HG03045 (cell line): ENCODE measurements around the gene PDLIM4.

Experiments
- ATAC-seq: cut with Tn5 transposase; IDR thresholded peaks from one replicate; pipeline ENCODE4 v1.9.1; 2021; ENCODE audit warnings: mild to moderate bottlenecking, moderate library complexity; ENCODE audit not compliant: unreplicated experiment

The PDLIM4 gene

GRCh38 chr5:132281856-132282614 lies 24.5 kb downstream of the PDLIM4 start:
- ATAC-seq, result no peak

- no peak for ATAC-seq
Observed at GRCh38 chr5:132283423-132284043, 26.0 kb downstream of the PDLIM4 start.

DNA sequence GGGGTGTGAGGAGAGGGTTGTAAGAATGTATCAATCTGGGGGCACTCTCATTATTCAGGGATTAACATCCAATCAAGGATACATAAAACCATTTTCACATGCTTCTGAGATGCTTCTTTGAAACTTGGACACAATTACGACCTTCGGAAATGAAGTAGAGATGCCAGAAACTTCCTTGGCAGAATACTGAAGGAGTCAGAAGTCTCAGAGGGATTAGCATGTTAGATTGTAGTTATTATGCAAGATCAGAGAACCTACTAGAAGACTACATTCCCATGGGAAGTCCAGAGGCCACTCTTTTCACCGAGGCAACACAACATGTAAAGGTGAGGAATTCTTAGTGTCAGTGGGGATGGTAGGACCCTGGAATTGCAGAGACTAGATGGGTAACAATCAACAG lies 31.6 kb downstream of the PDLIM4 start:
- ATAC-seq, result no peak

DNA sequence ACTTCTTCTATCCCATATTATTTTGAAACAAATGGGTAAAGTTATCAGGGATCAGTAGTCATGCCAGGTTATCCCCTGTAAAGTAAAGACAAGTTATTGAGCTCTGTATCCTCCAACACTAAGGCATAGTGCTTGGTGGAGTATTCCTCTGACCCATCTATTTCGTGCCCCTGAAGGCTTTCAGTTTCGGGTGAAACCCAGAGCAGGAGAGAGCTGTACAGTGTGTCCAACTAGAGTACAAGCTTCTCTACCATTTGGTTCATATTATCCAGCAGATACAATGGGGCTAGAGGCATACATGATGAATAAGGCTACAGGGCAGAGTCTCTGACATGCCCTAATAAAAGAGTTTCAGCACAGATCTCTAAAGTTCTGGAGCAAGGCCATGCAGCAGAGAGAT lies 33.5 kb downstream of the PDLIM4 start:
- ATAC-seq, result no peak

- ATAC-seq, result peak; percentile 53
Observed at GRCh38 chr5:132293066-132293991, 35.8 kb downstream of the PDLIM4 start.

DNA sequence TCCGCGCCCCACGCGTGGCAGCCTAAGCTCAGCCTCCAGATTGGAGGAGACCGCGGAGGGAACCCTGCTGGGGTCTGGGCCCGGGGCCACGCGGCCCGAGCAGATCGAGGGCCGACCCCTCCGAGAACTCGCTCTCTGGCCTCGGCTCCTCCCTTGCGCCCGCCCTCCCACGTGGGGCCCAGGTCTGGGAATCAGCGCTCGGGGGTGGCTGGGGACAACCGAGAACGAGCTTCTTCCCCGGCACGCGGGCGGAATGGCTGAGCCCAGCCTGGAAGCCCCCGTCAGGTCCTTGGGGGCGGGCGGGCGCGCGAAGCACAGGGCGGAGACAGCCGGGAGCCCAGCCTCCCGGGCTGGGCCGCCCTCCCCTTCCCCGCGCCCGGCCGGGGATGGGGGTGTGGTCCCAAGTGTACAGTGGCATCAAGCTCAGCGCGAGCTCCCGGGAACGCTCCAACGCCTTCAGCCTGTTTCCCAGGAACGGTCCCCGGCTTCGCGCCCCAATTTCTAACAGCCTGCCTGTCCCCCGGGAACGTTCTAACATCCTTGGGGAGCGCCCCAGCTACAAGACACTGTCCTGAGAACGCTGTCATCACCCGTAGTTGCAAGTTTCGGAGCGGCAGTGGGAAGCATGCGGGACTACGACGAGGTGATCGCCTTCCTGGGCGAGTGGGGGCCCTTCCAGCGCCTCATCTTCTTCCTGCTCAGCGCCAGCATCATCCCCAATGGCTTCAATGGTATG lies 36.7 kb downstream of the PDLIM4 start, which contains the start of gene SLC22A4:
Gene SLC22A4, plus strand, starts transcription at position 403 of the 736 bp plus-strand sequence. Its CDS starts 223 bp downstream, at position 626.
- ATAC-seq, result peak; percentile 71

GRCh38 chr5:132294728-132295504 lies 37.4 kb downstream of the PDLIM4 start:
- ATAC-seq, result no peak

- no peak for ATAC-seq
Observed at GRCh38 chr5:132295505-132296411, 38.3 kb downstream of the PDLIM4 start.

- ATAC-seq, result no peak
Observed at GRCh38 chr5:132296412-132297016, 39.0 kb downstream of the PDLIM4 start.

DNA sequence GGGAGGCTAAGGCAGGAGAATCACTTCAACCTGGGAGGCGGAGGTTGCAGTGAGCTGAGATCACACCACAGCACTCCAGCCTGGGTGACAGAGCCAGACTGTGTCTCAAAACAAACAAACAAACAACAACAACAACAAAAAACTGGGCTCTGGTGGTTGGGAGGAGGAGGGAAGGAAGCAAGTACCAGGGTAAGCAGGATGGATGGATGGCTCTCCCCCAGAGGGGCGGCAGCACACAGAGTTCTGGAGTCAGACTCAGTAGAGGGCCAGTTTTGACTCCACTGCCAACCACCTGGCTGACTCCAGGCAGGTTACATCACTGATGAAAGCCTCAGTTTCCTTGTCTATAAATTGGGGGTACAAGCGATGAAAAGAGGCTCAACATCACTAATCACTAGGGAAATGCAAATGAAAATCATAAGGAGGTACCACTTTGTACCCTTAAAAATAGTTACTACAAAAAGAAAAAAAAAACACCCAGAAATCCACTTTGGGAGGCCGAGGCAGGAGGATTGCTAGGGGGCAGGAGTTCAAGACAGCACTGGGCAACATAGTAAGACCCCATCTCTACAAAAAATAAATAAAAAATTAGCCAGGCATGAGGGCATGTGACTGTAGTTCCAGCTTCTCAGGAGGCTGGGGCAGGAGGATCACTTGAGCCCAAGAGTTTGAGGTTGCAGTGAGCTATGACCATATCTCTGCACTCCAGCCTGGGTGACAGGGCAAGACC lies 39.9 kb downstream of the PDLIM4 start:
- no peak for ATAC-seq

- ATAC-seq, result no peak
Observed at GRCh38 chr5:132298298-132299212, 41.1 kb downstream of the PDLIM4 start.

- ATAC-seq, result no peak
Observed at GRCh38 chr5:132299917-132300316, 42.4 kb downstream of the PDLIM4 start.

DNA sequence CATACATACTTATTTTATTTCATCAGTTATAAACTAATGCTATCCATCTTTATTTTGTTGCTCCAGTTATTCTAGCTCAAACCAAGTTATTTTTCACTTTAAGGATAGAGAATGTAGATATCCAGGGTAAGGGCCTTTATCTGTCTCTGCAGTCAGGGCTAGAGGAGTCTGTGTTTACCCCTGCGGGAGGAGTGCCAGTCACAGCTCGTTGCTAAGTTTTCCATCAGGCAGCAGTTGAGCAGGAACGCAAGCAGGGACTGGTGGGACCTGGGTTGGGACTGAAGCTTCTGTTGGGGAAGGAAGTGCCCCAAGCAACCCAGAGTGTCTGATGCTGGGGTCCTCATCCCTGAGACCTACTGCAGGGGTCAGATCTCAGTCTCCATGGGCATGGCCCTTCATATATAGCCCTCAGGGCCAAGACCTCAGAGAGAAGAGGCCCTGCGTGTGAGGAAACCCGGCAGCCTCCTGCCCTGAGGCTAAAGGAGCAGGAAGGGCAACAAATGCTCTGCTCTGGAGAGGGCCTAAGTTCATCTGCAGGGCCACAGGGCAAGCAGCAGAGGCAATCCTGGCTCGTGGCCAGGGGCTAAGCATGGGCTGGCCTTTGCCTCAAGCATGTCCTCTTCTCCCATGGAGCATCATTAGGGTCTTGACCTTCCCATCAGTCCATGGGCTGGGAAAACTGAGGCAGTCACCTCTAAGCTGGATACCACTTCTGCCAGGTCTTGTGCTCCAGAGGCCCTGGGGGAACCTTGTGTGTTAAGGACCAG lies 43.3 kb downstream of the PDLIM4 start:
- ATAC-seq, result no peak

GRCh38 chr5:132301344-132302271 lies 44.1 kb downstream of the PDLIM4 start:
- no peak for ATAC-seq

- no peak for ATAC-seq
Observed at GRCh38 chr5:132302413-132302812, 44.9 kb downstream of the PDLIM4 start.
